K562 (cell line): ENCODE data around the gene GZMM. TPM values are rescaled to one million over a fixed set of nuclear protein-coding genes. Genes with fewer than 3 reads are reported as not detected.

Experiments
- HNRNPL ChIP-seq: fragments of 200-400 bp; formaldehyde crosslinking; IDR thresholded peaks from 2 replicates; pipeline ENCODE4 v1.6.1; 2017; ENCODE audit warnings: low read depth, mild to moderate bottlenecking, low read length
- RBM22 ChIP-seq: fragments of 200-400 bp; formaldehyde crosslinking; IDR thresholded peaks from 2 replicates; pipeline ENCODE4 v1.6.1; 2018; ENCODE audit warnings: low read length, low read depth; ENCODE audit not compliant: poor library complexity, severe bottlenecking
- SP1 ChIP-seq: sonication (generic); formaldehyde crosslinking; IDR thresholded peaks from 2 replicates; pipeline ENCODE4 v1.8.1; 2022; ENCODE audit warnings: mild to moderate bottlenecking, missing genetic modification reagents
- STAG1 ChIP-seq: sonication (generic); formaldehyde crosslinking; IDR thresholded peaks from 2 replicates; pipeline ENCODE4 v1.5.0; 2020; ENCODE audit warnings: missing genetic modification reagents, borderline replicate concordance
- ZNF146 ChIP-seq: IDR thresholded peaks from one replicate; pipeline ENCODE4 v1.6.1; 2018; ENCODE audit warnings: missing compliant biosample characterization; ENCODE audit not compliant: unreplicated experiment
- polyA plus RNA-seq, 8 experiments: library from polyadenylated mRNA; depleted of rRNA in 4 of 8; stranded (reverse) in 5 of 8; unstranded in 3 of 8; fragments of >200 nt; fragmentation: Nextera tagmentation in 2 of 8; fragmentation: Illumina TruSeq in 1 of 8; extraction: Ambion mirVana in 2 of 8; extraction: Trizol in 1 of 8; gene quantifications; 2 replicates each; pipeline versions ENCODE4 v1.2.1 to v1.2.3, GENCODE V29; 2011 to 2014; ENCODE audit warnings: inconsistent platforms in 1 of 8, missing spikeins in 1 of 8
- total RNA-seq, 7 experiments: library from RNA; depleted of rRNA in 6 of 7; stranded (reverse); fragments of >200 nt in 6 of 7; fragmentation: Illumina TruSeq in 2 of 7; extraction: Trizol in 2 of 7; gene quantifications; 2 replicates each; pipeline versions ENCODE4 v1.2.1 to v1.2.3, GENCODE V29; 2011 to 2021; ENCODE audit warnings: low replicate concordance in 1 of 7
- TF ChIP-seq, protein P1 (sequence below): fragments of 450-650 bp; IDR thresholded peaks from 2 replicates; pipeline ENCODE4 v1.6.1; 2016
- TF ChIP-seq, protein P2 (sequence below): fragments of 450-650 bp; formaldehyde crosslinking; IDR thresholded peaks from 2 replicates; pipeline ENCODE4 v1.4.0; 2020; ENCODE audit warnings: mild to moderate bottlenecking, mixed read lengths
- TF ChIP-seq, protein P3 (sequence below), 2 experiments: IDR thresholded peaks; 2 replicates each; pipeline ENCODE4 v1.6.1; 2011; ENCODE audit warnings: borderline replicate concordance in 1 of 2, control low read depth in 1 of 2, low read depth in 1 of 2, low read length in 1 of 2, mild to moderate bottlenecking in 1 of 2, mixed read lengths in 1 of 2, moderate library complexity in 1 of 2; ENCODE audit not compliant: insufficient read depth in 1 of 2, insufficient read length in 1 of 2, poor library complexity in 1 of 2, severe bottlenecking in 1 of 2; ENCODE audit errors: extremely low read depth in 1 of 2

GZMM gene
- total and polyA plus RNA-seq, 9 of the 15 experiments (the other 6 are each of a cell fraction or from before 2014, with no cell fraction given): 0.08 to 2.6 (median 0.70) TPM; not detected in 2

DNA sequence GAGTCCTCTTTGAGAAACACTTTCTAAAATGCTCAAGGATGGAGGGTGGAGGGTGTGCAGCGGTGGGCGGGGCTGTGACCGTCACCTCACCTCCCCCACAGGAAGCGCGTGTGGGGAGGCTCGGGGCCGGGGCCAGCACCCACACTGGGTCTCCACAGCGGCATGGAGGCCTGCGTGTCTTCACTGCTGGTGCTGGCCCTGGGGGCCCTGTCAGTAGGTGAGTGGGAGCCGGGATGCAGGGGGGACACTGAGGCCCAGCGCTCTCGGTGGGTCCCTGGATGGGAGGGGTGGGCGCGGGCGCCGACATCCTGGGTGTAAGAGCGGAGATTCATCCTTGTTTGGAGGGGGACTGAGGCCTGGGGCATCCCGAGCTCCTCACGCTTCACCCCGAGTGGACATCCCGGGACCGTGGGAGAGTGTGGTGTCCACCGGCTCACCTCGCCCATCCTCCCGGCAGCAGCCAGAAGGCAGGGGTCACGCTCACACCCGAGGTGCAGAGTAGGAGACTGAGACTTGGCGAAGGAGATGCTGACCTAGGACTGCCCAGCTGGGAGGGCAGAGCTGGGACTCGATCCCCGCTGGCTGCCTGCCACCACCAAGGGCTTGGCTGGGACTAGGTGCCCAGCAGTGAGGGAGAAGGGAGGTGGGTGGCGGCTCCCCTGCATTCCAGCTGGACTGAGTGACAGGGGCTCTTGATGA, at the start of gene GZMM (continued):
- TF ChIP-seq, protein P1, sequence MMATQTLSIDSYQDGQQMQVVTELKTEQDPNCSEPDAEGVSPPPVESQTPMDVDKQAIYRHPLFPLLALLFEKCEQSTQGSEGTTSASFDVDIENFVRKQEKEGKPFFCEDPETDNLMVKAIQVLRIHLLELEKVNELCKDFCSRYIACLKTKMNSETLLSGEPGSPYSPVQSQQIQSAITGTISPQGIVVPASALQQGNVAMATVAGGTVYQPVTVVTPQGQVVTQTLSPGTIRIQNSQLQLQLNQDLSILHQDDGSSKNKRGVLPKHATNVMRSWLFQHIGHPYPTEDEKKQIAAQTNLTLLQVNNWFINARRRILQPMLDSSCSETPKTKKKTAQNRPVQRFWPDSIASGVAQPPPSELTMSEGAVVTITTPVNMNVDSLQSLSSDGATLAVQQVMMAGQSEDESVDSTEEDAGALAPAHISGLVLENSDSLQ: no peak
- no peak for TF ChIP-seq ZNF146 (CRISPR knock-in tag)
- TF ChIP-seq, protein P2, sequence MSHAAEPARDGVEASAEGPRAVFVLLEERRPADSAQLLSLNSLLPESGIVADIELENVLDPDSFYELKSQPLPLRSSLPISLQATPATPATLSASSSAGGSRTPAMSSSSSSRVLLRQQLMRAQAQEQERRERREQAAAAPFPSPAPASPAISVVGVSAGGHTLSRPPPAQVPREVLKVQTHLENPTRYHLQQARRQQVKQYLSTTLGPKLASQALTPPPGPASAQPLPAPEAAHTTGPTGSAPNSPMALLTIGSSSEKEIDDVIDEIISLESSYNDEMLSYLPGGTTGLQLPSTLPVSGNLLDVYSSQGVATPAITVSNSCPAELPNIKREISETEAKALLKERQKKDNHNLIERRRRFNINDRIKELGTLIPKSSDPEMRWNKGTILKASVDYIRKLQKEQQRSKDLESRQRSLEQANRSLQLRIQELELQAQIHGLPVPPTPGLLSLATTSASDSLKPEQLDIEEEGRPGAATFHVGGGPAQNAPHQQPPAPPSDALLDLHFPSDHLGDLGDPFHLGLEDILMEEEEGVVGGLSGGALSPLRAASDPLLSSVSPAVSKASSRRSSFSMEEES (CRISPR knock-in tag): no peak
- TF ChIP-seq SP1: 0 out of 2 replicates have a peak, but pooled peaks have one; percentile 19
- no peak for TF ChIP-seq STAG1
- TF ChIP-seq, protein P3, sequence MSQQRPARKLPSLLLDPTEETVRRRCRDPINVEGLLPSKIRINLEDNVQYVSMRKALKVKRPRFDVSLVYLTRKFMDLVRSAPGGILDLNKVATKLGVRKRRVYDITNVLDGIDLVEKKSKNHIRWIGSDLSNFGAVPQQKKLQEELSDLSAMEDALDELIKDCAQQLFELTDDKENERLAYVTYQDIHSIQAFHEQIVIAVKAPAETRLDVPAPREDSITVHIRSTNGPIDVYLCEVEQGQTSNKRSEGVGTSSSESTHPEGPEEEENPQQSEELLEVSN (IDR thresholded peaks at IDR 0.05; ENCODE audit: borderline replicate concordance in 1 of 2, extremely low read depth in 1 of 2, insufficient read depth in 1 of 2, insufficient read length in 1 of 2, low read depth in 1 of 2, low read length in 1 of 2, poor library complexity in 1 of 2, severe bottlenecking in 1 of 2): peak in 1 of 2 experiments; percentile 9
- no peak for TF ChIP-seq HNRNPL
- peak; percentile 54 for TF ChIP-seq RBM22
- TF ChIP-seq, all 486 proteins: peak for 17
